K562 (cell line): ENCODE measurements around the gene PIP5K1B. TPM values are rescaled to one million over a fixed set of nuclear protein-coding genes. Genes with fewer than 3 reads are reported as not detected.

Experiments
- ARID2 ChIP-seq: fragments of 450-650 bp; IDR thresholded peaks from 2 replicates; pipeline ENCODE4 v1.6.1; 2017; ENCODE audit warnings: antibody characterized with exemption, mild to moderate bottlenecking
- DPF2 ChIP-seq: fragments of 450-650 bp; IDR thresholded peaks from 2 replicates; pipeline ENCODE4 v1.6.1; 2016
- FOXP1 ChIP-seq: sonication (generic); formaldehyde crosslinking; IDR thresholded peaks from 2 replicates; pipeline ENCODE4 v1.8.0; 2022; ENCODE audit warnings: mild to moderate bottlenecking, missing genetic modification reagents
- GTF2E2 ChIP-seq: fragments of 200-800 bp; sonication (Bioruptor generic); IDR thresholded peaks from 2 replicates; pipeline ENCODE4 v1.6.1; 2016; ENCODE audit warnings: missing genetic modification characterization, missing compliant biosample characterization
- MEF2A ChIP-seq: IDR thresholded peaks from 2 replicates; pipeline ENCODE4 v1.6.1; 2011; ENCODE audit warnings: low read depth, mild to moderate bottlenecking, low read length, moderate library complexity; ENCODE audit not compliant: control insufficient read depth
- MYNN ChIP-seq, 2 experiments: sonication (generic); formaldehyde crosslinking in 1 of 2; IDR thresholded peaks; 2 replicates each; pipeline versions ENCODE4 v1.5.0 to v1.6.1; 2016 to 2020; ENCODE audit warnings: antibody characterized with exemption in 1 of 2, missing genetic modification reagents in 1 of 2
- PML ChIP-seq: IDR thresholded peaks from 2 replicates; pipeline ENCODE4 v1.6.1; 2012; ENCODE audit warnings: low read length, inconsistent platforms
- RBFOX2 ChIP-seq: fragments of 200-400 bp; formaldehyde crosslinking; IDR thresholded peaks from 2 replicates; pipeline ENCODE4 v1.6.1; 2017; ENCODE audit warnings: low read depth, mild to moderate bottlenecking, low read length, moderate library complexity
- SMAD1 ChIP-seq: fragments of 150-350 bp; IDR thresholded peaks from 2 replicates; pipeline ENCODE4 v1.6.1; 2014; ENCODE audit warnings: low read length, low read depth; ENCODE audit not compliant: partially characterized antibody
- SNIP1 ChIP-seq: fragments of 450-650 bp; IDR thresholded peaks from 2 replicates; pipeline ENCODE4 v1.7.1; 2017; ENCODE audit warnings: low read depth, mild to moderate bottlenecking
- STAG1 ChIP-seq: sonication (generic); formaldehyde crosslinking; IDR thresholded peaks from 2 replicates; pipeline ENCODE4 v1.5.0; 2020; ENCODE audit warnings: missing genetic modification reagents, borderline replicate concordance
- ZEB2 ChIP-seq: fragments of 450-650 bp; IDR thresholded peaks from 2 replicates; pipeline ENCODE4 v1.6.1; 2016
- ZNF79 ChIP-seq: fragments of 250-450 bp; sonication (Bioruptor Pico); IDR thresholded peaks from 2 replicates; pipeline ENCODE4 v1.4.0; 2020; ENCODE audit warnings: low read depth, mild to moderate bottlenecking, moderate library complexity
- polyA plus RNA-seq, 8 experiments: library from polyadenylated mRNA; depleted of rRNA in 4 of 8; stranded (reverse) in 5 of 8; unstranded in 3 of 8; fragments of >200 nt; fragmentation: Nextera tagmentation in 2 of 8; fragmentation: Illumina TruSeq in 1 of 8; extraction: Ambion mirVana in 2 of 8; extraction: Trizol in 1 of 8; gene quantifications; 2 replicates each; pipeline versions ENCODE4 v1.2.1 to v1.2.3, GENCODE V29; 2011 to 2014; ENCODE audit warnings: inconsistent platforms in 1 of 8, missing spikeins in 1 of 8
- total RNA-seq, 7 experiments: library from RNA; depleted of rRNA in 6 of 7; stranded (reverse); fragments of >200 nt in 6 of 7; fragmentation: Illumina TruSeq in 2 of 7; extraction: Trizol in 2 of 7; gene quantifications; 2 replicates each; pipeline versions ENCODE4 v1.2.1 to v1.2.3, GENCODE V29; 2011 to 2021; ENCODE audit warnings: low replicate concordance in 1 of 7
- TF ChIP-seq, protein P1 (sequence below): fragments of 150-350 bp; IDR thresholded peaks from 2 replicates; pipeline ENCODE4 v1.6.1; 2014; ENCODE audit warnings: low read depth, mild to moderate bottlenecking, low read length, borderline replicate concordance
- TF ChIP-seq, protein P2 (sequence below): fragments of 450-650 bp; IDR thresholded peaks from 2 replicates; pipeline ENCODE4 v1.6.1; 2016; ENCODE audit warnings: low read depth, mild to moderate bottlenecking, moderate library complexity
- TF ChIP-seq, protein P3 (sequence below), 3 experiments: fragments of 200-800 bp in 1 of 3; fragments of 250-450 bp in 1 of 3; fragments of 450-650 bp in 1 of 3; sonication (Bioruptor Pico) in 1 of 3; sonication (Bioruptor generic) in 1 of 3; formaldehyde crosslinking in 1 of 3; IDR thresholded peaks; 2 replicates each; pipeline versions ENCODE4 v1.6.1 to v1.8.0; 2016 to 2022; ENCODE audit warnings: mild to moderate bottlenecking in 2 of 3, missing genetic modification characterization in 2 of 3, missing compliant biosample characterization in 1 of 3, moderate library complexity in 1 of 3
- TF ChIP-seq, protein P4 (sequence below): sonication (generic); formaldehyde crosslinking; IDR thresholded peaks from 2 replicates; pipeline ENCODE4 v1.8.0; 2022; ENCODE audit warnings: missing genetic modification reagents, mild to moderate bottlenecking, moderate library complexity, borderline replicate concordance

Gene PIP5K1B
- total and polyA plus RNA-seq, 9 of the 15 experiments (the other 6 are each of a cell fraction or from before 2014, with no cell fraction given), result 3.1 to 12.9 (median 7.4) TPM

DNA sequence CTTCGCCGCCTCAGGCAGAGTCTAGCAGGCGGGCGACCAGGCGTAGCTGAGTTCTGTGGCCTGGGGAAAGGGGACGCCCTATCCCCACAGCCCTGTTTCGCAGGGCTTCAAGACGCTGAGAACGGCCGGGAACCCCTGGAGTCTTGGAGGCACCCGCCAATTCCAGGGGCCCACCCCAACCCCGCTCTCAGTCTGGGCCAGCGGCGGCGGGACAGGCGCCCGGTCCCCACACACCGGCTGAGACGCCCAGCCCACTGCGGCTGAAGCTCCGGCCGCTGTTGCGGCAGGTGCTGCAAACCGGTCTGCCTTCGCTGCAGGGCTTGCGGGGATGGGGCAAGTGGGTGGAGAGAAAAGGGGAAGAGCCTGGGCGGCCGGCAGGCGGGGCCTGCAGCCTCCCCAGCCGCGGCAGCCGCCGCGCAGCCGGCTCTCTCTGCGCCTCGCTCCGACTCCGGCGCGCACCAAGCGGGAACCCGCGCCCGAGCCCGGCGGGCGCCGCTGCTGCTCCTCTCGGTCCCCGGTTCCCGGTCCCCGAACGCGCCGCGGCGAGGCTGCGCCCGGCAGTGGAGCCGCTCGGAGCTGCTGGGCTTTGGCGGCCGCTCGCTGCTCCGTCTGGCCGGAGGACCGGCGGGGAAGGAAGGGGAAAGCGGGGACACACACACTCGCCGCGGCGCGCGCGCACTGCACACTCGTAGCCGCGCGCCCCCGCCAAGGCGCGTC is at the start of gene PIP5K1B (continued):
- TF ChIP-seq, protein P1, sequence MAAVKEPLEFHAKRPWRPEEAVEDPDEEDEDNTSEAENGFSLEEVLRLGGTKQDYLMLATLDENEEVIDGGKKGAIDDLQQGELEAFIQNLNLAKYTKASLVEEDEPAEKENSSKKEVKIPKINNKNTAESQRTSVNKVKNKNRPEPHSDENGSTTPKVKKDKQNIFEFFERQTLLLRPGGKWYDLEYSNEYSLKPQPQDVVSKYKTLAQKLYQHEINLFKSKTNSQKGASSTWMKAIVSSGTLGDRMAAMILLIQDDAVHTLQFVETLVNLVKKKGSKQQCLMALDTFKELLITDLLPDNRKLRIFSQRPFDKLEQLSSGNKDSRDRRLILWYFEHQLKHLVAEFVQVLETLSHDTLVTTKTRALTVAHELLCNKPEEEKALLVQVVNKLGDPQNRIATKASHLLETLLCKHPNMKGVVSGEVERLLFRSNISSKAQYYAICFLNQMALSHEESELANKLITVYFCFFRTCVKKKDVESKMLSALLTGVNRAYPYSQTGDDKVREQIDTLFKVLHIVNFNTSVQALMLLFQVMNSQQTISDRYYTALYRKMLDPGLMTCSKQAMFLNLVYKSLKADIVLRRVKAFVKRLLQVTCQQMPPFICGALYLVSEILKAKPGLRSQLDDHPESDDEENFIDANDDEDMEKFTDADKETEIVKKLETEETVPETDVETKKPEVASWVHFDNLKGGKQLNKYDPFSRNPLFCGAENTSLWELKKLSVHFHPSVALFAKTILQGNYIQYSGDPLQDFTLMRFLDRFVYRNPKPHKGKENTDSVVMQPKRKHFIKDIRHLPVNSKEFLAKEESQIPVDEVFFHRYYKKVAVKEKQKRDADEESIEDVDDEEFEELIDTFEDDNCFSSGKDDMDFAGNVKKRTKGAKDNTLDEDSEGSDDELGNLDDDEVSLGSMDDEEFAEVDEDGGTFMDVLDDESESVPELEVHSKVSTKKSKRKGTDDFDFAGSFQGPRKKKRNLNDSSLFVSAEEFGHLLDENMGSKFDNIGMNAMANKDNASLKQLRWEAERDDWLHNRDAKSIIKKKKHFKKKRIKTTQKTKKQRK, result no peak
- TF ChIP-seq, protein P2, sequence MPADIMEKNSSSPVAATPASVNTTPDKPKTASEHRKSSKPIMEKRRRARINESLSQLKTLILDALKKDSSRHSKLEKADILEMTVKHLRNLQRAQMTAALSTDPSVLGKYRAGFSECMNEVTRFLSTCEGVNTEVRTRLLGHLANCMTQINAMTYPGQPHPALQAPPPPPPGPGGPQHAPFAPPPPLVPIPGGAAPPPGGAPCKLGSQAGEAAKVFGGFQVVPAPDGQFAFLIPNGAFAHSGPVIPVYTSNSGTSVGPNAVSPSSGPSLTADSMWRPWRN, result no peak
- TF ChIP-seq MYNN (IDR thresholded peaks at IDR 0.05) (no peak), MYNN (CRISPR knock-in tag; IDR thresholded peaks at IDR 0.05) (no peak), PML (peak; percentile 24; the same call in 1 of the 2 replicates), FOXP1 (CRISPR knock-in tag) (peak; percentile 28; the same call in 1 of the 2 replicates), MEF2A (no peak), SMAD1 (no peak), ARID2 (no peak), SNIP1 (no peak), GTF2E2 (tag) (no peak), DPF2 (0 out of 2 replicates have a peak, but pooled peaks have one; percentile 1), ZNF79 (CRISPR knock-in tag) (no peak), ZEB2 (no peak), STAG1 (no peak), RBFOX2 (peak; percentile 84)
- TF ChIP-seq, protein P3, sequence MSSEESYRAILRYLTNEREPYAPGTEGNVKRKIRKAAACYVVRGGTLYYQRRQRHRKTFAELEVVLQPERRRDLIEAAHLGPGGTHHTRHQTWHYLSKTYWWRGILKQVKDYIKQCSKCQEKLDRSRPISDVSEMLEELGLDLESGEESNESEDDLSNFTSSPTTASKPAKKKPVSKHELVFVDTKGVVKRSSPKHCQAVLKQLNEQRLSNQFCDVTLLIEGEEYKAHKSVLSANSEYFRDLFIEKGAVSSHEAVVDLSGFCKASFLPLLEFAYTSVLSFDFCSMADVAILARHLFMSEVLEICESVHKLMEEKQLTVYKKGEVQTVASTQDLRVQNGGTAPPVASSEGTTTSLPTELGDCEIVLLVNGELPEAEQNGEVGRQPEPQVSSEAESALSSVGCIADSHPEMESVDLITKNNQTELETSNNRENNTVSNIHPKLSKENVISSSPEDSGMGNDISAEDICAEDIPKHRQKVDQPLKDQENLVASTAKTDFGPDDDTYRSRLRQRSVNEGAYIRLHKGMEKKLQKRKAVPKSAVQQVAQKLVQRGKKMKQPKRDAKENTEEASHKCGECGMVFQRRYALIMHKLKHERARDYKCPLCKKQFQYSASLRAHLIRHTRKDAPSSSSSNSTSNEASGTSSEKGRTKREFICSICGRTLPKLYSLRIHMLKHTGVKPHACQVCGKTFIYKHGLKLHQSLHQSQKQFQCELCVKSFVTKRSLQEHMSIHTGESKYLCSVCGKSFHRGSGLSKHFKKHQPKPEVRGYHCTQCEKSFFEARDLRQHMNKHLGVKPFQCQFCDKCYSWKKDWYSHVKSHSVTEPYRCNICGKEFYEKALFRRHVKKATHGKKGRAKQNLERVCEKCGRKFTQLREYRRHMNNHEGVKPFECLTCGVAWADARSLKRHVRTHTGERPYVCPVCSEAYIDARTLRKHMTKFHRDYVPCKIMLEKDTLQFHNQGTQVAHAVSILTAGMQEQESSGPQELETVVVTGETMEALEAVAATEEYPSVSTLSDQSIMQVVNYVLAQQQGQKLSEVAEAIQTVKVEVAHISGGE (CRISPR knock-in tag; IDR thresholded peaks at IDR 0.05), result peak in 2 of 3 experiments; percentile 67 to 93; a peak in 5 of 6 replicates
- TF ChIP-seq, protein P4, sequence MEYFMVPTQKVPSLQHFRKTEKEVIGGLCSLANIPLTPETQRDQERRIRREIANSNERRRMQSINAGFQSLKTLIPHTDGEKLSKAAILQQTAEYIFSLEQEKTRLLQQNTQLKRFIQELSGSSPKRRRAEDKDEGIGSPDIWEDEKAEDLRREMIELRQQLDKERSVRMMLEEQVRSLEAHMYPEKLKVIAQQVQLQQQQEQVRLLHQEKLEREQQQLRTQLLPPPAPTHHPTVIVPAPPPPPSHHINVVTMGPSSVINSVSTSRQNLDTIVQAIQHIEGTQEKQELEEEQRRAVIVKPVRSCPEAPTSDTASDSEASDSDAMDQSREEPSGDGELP (CRISPR knock-in tag), result peak; percentile 63; the same call in 1 of the 2 replicates
